GM12801 (cell line): ENCODE measurements around the gene RNU6-9.

Source experiments
- CTCF ChIP-seq: IDR thresholded peaks from one replicate; pipeline ENCODE4 v1.5.1; 2011; ENCODE audit warnings: control low read depth; ENCODE audit not compliant: insufficient read length; ENCODE audit errors: extremely low read depth

Gene RNU6-9

DNA sequence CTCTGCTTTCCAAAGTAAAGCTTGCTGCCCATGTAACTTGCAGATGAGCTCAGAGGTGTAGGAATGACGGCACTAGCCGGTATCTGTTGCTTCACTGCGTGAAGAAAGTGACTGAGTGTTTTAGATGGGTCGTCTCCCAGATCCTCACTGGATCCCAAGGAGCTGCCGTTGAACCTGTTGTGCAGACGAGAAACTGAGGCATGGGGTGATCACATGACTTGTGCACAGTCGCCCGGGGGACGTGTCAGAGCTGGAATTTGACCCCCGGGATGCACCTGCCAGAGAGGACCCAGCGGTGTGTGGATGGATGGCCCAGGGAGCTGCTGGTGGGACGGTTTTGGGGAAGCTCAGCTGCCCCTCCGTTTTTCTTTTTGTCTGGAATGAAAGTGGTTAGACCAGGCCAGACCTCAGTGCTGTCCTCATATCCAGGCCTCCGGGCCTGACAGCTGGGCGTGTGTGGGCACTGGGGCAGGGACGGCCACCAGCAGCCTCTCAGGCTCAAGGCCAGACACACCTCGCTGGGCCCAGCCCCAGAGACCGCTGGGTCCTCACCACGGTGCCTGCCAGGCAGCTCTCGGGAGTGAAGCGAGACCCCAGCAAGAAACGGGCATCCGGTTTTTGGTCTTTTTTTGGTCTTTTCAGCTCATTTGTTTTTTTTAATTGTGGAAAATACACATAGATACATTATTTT, 45.1 kb downstream of the RNU6-9 start:
- no peak for TF ChIP-seq CTCF

- TF ChIP-seq CTCF: no peak
Measured at GRCh38 chr19:939439-939838, 46.2 kb downstream of the RNU6-9 start.

- TF ChIP-seq CTCF: no peak
Measured at GRCh38 chr19:939922-940321, 46.6 kb downstream of the RNU6-9 start.

DNA sequence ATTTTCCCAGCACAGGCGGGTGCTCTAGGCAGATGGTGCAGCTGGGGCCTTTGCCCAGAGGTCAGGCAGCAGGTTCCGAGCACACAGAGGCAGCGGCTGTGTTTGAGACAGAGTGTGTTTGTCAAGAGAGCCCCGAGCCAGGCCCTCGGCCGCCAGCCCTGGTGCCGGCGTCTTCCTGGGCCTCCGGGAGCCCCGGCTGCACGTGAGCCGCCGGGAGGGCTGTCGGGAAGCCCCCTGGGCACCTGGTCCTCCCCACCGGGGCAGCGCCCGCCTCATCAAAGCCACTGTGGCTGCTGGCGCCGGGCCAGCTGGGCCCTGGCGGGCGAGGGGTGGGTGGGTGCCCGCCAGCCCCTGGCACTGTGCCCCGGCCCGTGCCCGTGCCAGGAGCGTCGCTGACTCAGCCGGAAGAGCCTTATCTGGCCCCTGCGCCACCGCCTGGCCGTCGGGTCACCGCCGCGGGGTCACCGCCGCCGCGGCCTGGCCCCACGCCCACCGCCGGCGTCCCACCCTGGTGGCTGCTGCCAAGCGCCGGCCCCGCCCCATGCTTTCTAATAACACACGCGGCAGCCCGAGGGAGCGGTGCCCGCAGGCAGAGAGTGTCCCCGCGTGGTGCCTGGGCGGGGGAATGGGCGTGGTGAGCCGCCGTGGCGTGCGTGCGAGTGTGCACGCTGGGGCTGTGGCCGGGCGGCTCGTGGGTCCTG, 47.5 kb downstream of the RNU6-9 start:
- TF ChIP-seq CTCF: no peak

GRCh38 chr19:941292-942132, 48.2 kb downstream of the RNU6-9 start:
- TF ChIP-seq CTCF: no peak

DNA sequence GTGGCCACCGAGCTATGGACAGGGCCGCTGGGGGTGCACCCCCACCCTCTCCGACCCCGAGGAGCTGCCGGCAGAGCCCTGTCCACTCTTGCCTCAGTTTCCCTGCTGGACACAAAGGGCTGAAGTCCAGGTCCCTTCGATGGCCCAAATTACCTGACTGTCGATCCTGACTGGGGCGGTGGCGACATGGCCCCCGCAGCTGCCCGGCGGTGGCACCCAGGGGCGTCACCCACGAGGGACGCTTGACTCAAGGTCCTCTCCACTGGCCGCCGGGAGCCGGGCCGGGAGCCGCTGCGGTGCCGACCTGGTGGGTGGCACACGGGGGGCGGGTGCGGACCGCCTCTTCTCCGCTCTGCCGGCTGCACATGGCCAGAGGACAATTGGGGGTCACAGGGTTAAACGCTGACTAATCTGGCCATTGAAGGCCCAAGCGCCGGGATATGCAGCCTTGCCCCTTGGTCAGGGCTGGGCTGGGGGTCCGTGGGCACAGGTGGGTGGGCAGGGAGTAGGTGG, 48.9 kb downstream of the RNU6-9 start:
- no peak for TF ChIP-seq CTCF
